CD4-positive, alpha-beta T cell treated with Interleukin-6 for 4 hours (primary cell): Measurements from ENCODE around the gene PCBD1.
A peak's percentile ranks its signal among the peaks of the same experiment; 100 is the strongest.

Experiments used
- DNase-seq: peaks from one replicate; pipeline ENCODE4 v3.0.0-alpha.2; 2020; ENCODE audit warnings: mixed read lengths

The PCBD1 gene

GRCh38 chr10:70901276-70901878 lies 13.0 kb upstream of the PCBD1 start:
- DNase-seq = no peak

- DNase-seq = no peak
These were observed 10.7 kb upstream of the PCBD1 start for GRCh38 chr10:70899096-70899495.

GRCh38 chr10:70898687-70899086 lies 10.3 kb upstream of the PCBD1 start:
- no peak for DNase-seq

- DNase-seq = no peak
These were observed 8.2 kb upstream of the PCBD1 start for GRCh38 chr10:70896551-70896950.

GRCh38 chr10:70894416-70894815 lies 6.1 kb upstream of the PCBD1 start:
- DNase-seq = no peak

- no peak for DNase-seq
These were observed 5.1 kb upstream of the PCBD1 start for GRCh38 chr10:70893227-70894006.

- DNase-seq = no peak
These were observed 4.3 kb upstream of the PCBD1 start for GRCh38 chr10:70892631-70893030.

GRCh38 chr10:70891627-70892026 lies 3.3 kb upstream of the PCBD1 start:
- no peak for DNase-seq

GRCh38 chr10:70890917-70891431 lies 2.6 kb upstream of the PCBD1 start:
- DNase-seq = no peak

- no peak for DNase-seq
These were observed 926 bp upstream of the PCBD1 start for GRCh38 chr10:70889291-70889690.

- no peak for DNase-seq
These were observed 1.3 kb downstream of the PCBD1 start for GRCh38 chr10:70886921-70887665.

- DNase-seq = no peak
These were observed 2.1 kb downstream of the PCBD1 start for GRCh38 chr10:70885931-70886903.

- no peak for DNase-seq
These were observed 2.9 kb downstream of the PCBD1 start for GRCh38 chr10:70885481-70885880.

GRCh38 chr10:70884741-70885140 lies 3.6 kb downstream of the PCBD1 start:
- DNase-seq = no peak

- peak; percentile 84 for DNase-seq
These were observed 8.3 kb downstream of the PCBD1 start for GRCh38 chr10:70880077-70880534.

- no peak for DNase-seq
These were observed 9.2 kb downstream of the PCBD1 start for GRCh38 chr10:70879207-70879606.

GRCh38 chr10:70874061-70874460 lies 14.3 kb downstream of the PCBD1 start:
- DNase-seq = no peak

- DNase-seq = no peak
These were observed 16.1 kb downstream of the PCBD1 start for GRCh38 chr10:70872291-70872690.

- DNase-seq = no peak
These were observed 21.9 kb downstream of the PCBD1 start for GRCh38 chr10:70866424-70866823.

- no peak for DNase-seq
These were observed 23.4 kb downstream of the PCBD1 start for GRCh38 chr10:70864935-70865334.

- DNase-seq = no peak
These were observed 24.8 kb downstream of the PCBD1 start for GRCh38 chr10:70863470-70864160.
